ENCODE results near the gene FAM81A. TPM values are rescaled to one million over a fixed set of nuclear protein-coding genes. Genes with fewer than 3 reads are reported as not detected.

Gene FAM81A
- total RNA-seq, 5 donors from 2014 or later (not counting 1 experiment from before 2014, with no cell fraction given), result 0.37 to 0.39 TPM; not detected in 3

DNA sequence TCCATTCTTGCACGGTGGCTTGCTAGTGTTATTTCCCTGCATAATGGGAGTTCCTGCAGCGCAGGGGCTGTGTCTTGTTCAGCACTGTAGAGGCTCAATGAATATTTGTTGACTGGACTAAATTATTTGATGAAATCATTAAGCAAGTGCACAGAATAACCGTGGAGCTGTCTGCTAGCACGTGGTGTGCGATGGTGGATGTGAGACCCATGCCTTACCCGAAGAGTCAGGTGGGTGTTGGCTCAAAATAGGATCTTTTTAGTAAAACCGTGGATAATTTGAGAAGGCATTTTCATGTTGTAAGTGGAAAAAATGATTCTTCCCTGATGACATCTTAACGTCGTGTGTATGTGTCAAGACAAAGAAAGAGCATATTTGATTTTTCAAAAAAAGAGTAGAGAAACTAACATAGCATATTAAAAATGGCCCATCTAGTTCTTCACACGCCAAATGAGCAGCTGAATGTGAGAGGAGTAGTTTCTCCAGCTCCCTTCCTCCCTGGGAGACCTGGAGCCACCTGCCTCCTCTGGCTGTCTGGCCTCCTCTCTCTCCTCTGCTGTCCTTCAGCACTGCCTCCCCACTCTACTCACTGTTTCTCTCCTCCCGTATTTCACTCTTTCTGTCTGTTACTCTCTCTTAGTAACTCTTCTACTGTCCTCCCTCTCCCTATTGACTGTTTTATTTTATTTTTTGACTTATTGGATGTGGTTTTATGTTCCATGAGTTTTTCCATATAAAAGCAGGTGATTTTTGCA is 6.3 kb downstream of the FAM81A start:
- H3K27me3 Mint-ChIP-seq, result peaks cover 8 to 20% of the 10 kb centered on the region in 2 donors
- ChIA-PET POLR2A (interaction anchor here in 1 of 2 donors (0.5 kb wide), 1 partner anchor 12 kb away, joined by 10 read pairs; no protein-coding TSS in a partner anchor), CTCF (no interaction called here)
- no peak overlapping the region for H3K27ac Mint-ChIP-seq
- Histone ChIP-seq H3K4me1 (ENCODE audit: control insufficient read depth in 1 of 2, extremely low read depth in 1 of 2, insufficient read depth in 2 of 2, low read length in 2 of 2) (no peaks in the 10 kb centered on the region), H3K27ac (ENCODE audit: low read length) (no peak overlapping the region), H3K36me3 (ENCODE audit: control insufficient read depth in 2 of 2, extremely low read depth in 1 of 2, insufficient read depth in 1 of 2, low read length in 1 of 2) (no peaks in the 10 kb centered on the region), H3K4me3 (ENCODE audit: control insufficient read depth in 1 of 2, extremely low read depth in 1 of 2, low read length in 1 of 2) (no peak overlapping the region), H3K9me3 (no peaks in the 10 kb centered on the region), H3K27me3 (replicated peaks in 1 of 2; ENCODE audit: control insufficient read depth in 2 of 2, extremely low read depth in 1 of 2, insufficient read depth in 2 of 2, low read length in 1 of 2) (peaks cover 0 to 11% of the 10 kb centered on the region in 2 experiments)
- H3K9me3 Mint-ChIP-seq, result no peaks in the 10 kb centered on the region
- ATAC-seq (replicated peaks in 1 of 4), result no peak
- H3K4me1 Mint-ChIP-seq, result peaks cover 0 to 10% (median 0%) of the 10 kb centered on the region in 3 donors
- H3K36me3 Mint-ChIP-seq, result no peaks in the 10 kb centered on the region
- WGBS (ENCODE audit: insufficient coverage), result 81% methylated on average over 7 of the region's 11 CpGs
- no peak for DNase-seq
- H3K4me3 Mint-ChIP-seq, result no peak overlapping the region

DNA sequence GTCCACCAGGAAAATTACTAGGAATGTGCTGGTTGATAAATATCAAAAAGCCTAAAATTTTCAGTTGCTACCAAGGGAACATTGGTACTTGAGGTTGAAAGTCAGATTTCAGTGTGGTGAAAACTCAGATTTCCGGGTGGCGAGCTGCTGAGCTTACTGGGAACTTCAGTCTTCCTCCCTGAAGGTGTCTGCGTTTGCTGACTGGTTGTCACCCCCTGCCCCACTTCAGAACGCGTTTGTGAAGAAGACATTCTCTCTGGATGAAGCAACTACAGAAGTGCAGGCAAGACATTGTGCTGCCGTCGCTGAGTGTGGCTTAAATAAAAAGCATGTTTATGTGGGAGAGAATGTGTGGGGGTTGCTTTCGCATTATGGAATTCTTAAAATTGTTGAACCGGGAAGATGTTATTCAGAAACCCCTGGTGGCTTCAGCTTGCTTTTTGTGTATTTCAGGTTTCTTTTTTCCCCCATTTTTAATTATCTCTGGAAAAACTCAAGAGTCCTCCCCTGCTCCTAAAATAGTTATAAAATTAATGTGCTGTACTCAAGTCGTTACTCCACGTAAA is 7.1 kb downstream of the FAM81A start:
- ChIA-PET CTCF (no interaction called here), POLR2A (no interaction called here)
- no peaks in the 10 kb centered on the region for H3K4me1 ChIP-seq (ENCODE audit: control insufficient read depth in 1 of 2, extremely low read depth in 1 of 2, insufficient read depth in 2 of 2, low read length in 2 of 2)
- no peak overlapping the region for H3K27ac ChIP-seq (ENCODE audit: low read length)
- Mint-ChIP-seq H3K36me3 (no peaks in the 10 kb centered on the region), H3K4me1 (peaks cover 0 to 10% (median 0%) of the 10 kb centered on the region in 3 donors), H3K4me3 (no peak overlapping the region), H3K27me3 (peaks cover 4 to 13% of the 10 kb centered on the region in 2 donors), H3K27ac (no peak overlapping the region), H3K9me3 (no peaks in the 10 kb centered on the region)
- no peaks in the 10 kb centered on the region for H3K9me3 ChIP-seq
- WGBS (ENCODE audit: insufficient coverage), result 94% methylated on average over 5 of the region's 11 CpGs
- no peaks in the 10 kb centered on the region for H3K36me3 ChIP-seq (ENCODE audit: control insufficient read depth in 2 of 2, extremely low read depth in 1 of 2, insufficient read depth in 1 of 2, low read length in 1 of 2)
- H3K27me3 ChIP-seq (replicated peaks in 1 of 2; ENCODE audit: control insufficient read depth in 2 of 2, extremely low read depth in 1 of 2, insufficient read depth in 2 of 2, low read length in 1 of 2), result peaks cover 0 to 7% of the 10 kb centered on the region in 2 experiments
- no peak overlapping the region for H3K4me3 ChIP-seq (ENCODE audit: control insufficient read depth in 1 of 2, extremely low read depth in 1 of 2, low read length in 1 of 2)
- ATAC-seq (replicated peaks in 1 of 4) (no peak), DNase-seq (no peak)

DNA sequence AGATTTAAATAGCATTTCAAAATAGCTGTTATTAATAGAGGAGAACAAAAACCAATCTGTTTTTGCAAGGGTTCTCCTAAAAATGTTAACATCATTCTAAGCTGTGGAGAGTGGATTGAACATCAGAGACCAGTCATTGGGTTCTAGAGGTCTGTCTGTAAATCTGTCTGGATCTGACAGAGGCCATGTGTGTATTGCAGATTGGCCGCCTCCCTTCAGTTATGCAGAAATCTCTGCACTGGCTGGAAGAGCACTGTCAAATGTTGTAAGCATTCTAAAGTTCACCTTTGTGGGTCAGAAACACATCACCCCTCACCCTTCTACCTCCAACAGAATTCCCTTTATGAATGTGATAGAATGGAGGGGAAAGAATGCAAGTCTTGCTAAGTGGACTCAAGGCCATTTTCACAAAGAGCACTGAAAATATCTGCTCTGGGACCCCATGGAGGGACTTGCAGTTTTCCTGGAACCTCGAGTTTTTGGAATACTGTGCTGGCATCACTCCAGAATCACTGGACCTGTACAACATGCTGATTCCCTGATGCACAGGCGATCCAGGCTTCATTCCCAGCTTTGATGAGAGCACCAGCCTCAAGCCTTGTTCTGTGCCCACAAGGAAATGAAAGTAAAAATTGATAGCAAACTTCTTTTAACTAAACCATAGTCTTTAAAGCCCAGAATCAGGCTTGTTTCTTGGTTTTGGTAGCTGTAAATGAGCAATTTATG is 8.4 kb downstream of the FAM81A start:
- CTCF ChIA-PET, result no interaction called here
- ATAC-seq (replicated peaks in 1 of 4) (no peak), DNase-seq (no peak)
- no peaks in the 10 kb centered on the region for H3K27me3 ChIP-seq (replicated peaks in 1 of 2; ENCODE audit: control insufficient read depth in 2 of 2, extremely low read depth in 1 of 2, insufficient read depth in 2 of 2, low read length in 1 of 2)
- H3K4me3 ChIP-seq (ENCODE audit: control insufficient read depth in 1 of 2, extremely low read depth in 1 of 2, low read length in 1 of 2), result no peak overlapping the region
- peaks cover 0 to 10% (median 0%) of the 10 kb centered on the region in 3 donors for H3K4me1 Mint-ChIP-seq
- H3K36me3 Mint-ChIP-seq, result no peaks in the 10 kb centered on the region
- H3K4me3 Mint-ChIP-seq, result no peak overlapping the region
- H3K9me3 ChIP-seq, result no peaks in the 10 kb centered on the region
- 67% methylated on average over 1 of the region's 3 CpGs for WGBS (ENCODE audit: insufficient coverage)
- POLR2A ChIA-PET, result no interaction called here
- H3K27me3 Mint-ChIP-seq, result peaks cover 4 to 13% of the 10 kb centered on the region in 2 donors
- no peak overlapping the region for H3K27ac ChIP-seq (ENCODE audit: low read length)
- H3K9me3 Mint-ChIP-seq, result no peaks in the 10 kb centered on the region
- H3K27ac Mint-ChIP-seq, result no peak overlapping the region
- H3K4me1 ChIP-seq (ENCODE audit: control insufficient read depth in 1 of 2, extremely low read depth in 1 of 2, insufficient read depth in 2 of 2, low read length in 2 of 2), result no peaks in the 10 kb centered on the region
- H3K36me3 ChIP-seq (ENCODE audit: control insufficient read depth in 2 of 2, extremely low read depth in 1 of 2, insufficient read depth in 1 of 2, low read length in 1 of 2), result no peaks in the 10 kb centered on the region

DNA sequence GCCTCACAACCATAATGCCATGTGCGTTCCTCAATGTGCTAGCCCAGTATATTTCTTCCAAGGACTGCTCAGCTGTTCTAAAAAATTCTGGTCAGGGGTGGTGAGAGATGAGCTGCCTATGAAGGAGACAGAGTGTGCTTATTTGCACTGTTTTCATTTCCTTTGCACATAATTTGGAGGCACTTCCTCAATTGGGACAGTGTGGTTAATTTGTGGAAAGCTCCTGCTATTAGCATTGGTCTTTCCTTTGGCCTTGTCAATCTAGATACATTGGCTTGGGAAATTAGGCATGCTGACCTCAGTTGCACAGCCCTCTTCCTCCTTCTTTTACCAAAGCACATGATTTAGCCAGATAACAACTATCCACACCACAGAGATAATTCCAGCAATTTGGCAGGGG is 9.4 kb downstream of the FAM81A start:
- CTCF ChIA-PET, result no interaction called here
- Mint-ChIP-seq H3K27me3 (peaks cover 3 to 18% of the 10 kb centered on the region in 2 donors), H3K36me3 (no peaks in the 10 kb centered on the region)

DNA sequence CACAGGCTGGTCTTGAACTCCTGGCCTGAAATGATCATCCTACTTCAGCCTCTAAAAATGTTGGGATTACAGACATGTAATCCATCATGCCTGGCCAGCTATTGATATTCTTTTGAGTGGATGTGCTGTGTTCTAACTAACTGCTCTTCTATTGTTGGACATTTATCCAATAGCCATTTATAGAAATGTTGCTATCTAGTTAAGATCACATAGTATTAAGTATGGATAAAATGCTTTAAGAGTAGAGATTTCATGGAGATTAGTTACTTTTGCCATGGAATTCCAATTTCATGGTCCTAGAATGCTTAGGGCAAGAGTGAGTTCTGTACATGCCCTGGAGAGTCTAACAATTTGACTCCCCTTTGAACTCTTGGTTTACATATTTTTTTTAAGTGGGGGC is 10.9 kb downstream of the FAM81A start:
- no peak overlapping the region for H3K4me3 ChIP-seq (ENCODE audit: control insufficient read depth in 1 of 2, extremely low read depth in 1 of 2, low read length in 1 of 2)
- H3K4me1 Mint-ChIP-seq, result peaks cover 0 to 6% (median 0%) of the 10 kb centered on the region in 3 donors
- CTCF ChIA-PET, result no interaction called here
- H3K4me3 Mint-ChIP-seq, result no peak overlapping the region
- no peak overlapping the region for H3K27ac ChIP-seq (ENCODE audit: low read length)
- H3K27me3 ChIP-seq (replicated peaks in 1 of 2; ENCODE audit: control insufficient read depth in 2 of 2, extremely low read depth in 1 of 2, insufficient read depth in 2 of 2, low read length in 1 of 2), result no peaks in the 10 kb centered on the region
- H3K9me3 Mint-ChIP-seq, result no peaks in the 10 kb centered on the region
- H3K27me3 Mint-ChIP-seq, result peaks cover 3 to 18% of the 10 kb centered on the region in 2 donors
- POLR2A ChIA-PET, result no interaction called here
- no peak overlapping the region for H3K27ac Mint-ChIP-seq
- no peaks in the 10 kb centered on the region for H3K36me3 ChIP-seq (ENCODE audit: control insufficient read depth in 2 of 2, extremely low read depth in 1 of 2, insufficient read depth in 1 of 2, low read length in 1 of 2)
- ATAC-seq (replicated peaks in 1 of 4) (no peak), DNase-seq (no peak)
- H3K4me1 ChIP-seq (ENCODE audit: control insufficient read depth in 1 of 2, extremely low read depth in 1 of 2, insufficient read depth in 2 of 2, low read length in 2 of 2), result no peaks in the 10 kb centered on the region
- H3K36me3 Mint-ChIP-seq, result no peaks in the 10 kb centered on the region
- no peaks in the 10 kb centered on the region for H3K9me3 ChIP-seq

More for the DNA sequence above, 9.4 kb downstream of the FAM81A start:
- POLR2A ChIA-PET, result no interaction called here
- no peak overlapping the region for H3K4me3 ChIP-seq (ENCODE audit: control insufficient read depth in 1 of 2, extremely low read depth in 1 of 2, low read length in 1 of 2)
- H3K36me3 ChIP-seq (ENCODE audit: control insufficient read depth in 2 of 2, extremely low read depth in 1 of 2, insufficient read depth in 1 of 2, low read length in 1 of 2), result no peaks in the 10 kb centered on the region
- no peak for DNase-seq
- no CpG with 5 or more reads among the region's 1 CpG for WGBS (ENCODE audit: insufficient coverage)
- Mint-ChIP-seq H3K27ac (no peak overlapping the region), H3K9me3 (no peaks in the 10 kb centered on the region), H3K4me3 (no peak overlapping the region), H3K4me1 (peaks cover 0 to 6% (median 0%) of the 10 kb centered on the region in 3 donors)
- H3K27ac ChIP-seq (ENCODE audit: low read length), result no peak overlapping the region
- H3K9me3 ChIP-seq, result no peaks in the 10 kb centered on the region
- no peak for ATAC-seq (replicated peaks in 1 of 4)
- H3K27me3 ChIP-seq (replicated peaks in 1 of 2; ENCODE audit: control insufficient read depth in 2 of 2, extremely low read depth in 1 of 2, insufficient read depth in 2 of 2, low read length in 1 of 2), result no peaks in the 10 kb centered on the region
- H3K4me1 ChIP-seq (ENCODE audit: control insufficient read depth in 1 of 2, extremely low read depth in 1 of 2, insufficient read depth in 2 of 2, low read length in 2 of 2), result no peaks in the 10 kb centered on the region

DNA sequence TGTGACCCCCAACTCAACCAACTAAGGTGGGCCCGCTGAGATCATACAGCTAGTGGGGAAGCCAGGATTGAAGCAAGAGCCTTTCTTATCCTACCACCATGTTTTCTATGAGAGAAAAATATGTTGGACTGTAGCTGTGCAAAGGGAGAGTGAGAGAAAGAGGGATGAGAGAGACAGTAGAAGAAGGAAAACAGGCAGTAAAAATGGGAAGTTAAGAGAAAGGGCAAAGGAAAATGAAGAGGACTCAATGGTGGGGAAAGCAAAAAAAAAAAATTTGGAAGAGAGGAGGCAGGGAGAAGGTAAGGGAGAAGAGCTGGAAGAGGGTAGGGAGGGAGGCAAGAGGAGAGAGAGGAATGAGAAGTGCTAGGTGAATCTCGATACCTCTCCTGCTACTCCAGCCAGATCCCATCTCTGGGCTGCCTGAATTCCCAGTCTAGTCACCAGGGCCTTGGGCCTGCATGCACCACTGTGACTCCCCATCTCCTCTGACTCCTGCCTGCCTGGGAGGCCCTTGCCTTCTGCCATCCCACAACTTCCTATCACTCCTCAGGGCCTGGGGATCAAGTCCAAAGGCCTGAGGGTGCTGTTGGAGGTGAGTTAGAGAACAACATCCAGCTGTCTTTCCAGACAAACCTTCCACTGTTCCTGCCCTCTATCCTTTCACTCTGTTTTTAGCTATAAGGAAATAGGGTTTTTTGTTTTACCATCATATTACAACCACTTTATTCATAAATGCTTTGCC is 15.7 kb downstream of the FAM81A start:
- no peak overlapping the region for H3K4me3 Mint-ChIP-seq
- H3K4me3 ChIP-seq (ENCODE audit: control insufficient read depth in 1 of 2, extremely low read depth in 1 of 2, low read length in 1 of 2), result no peak overlapping the region
- no peaks in the 10 kb centered on the region for H3K27me3 ChIP-seq (replicated peaks in 1 of 2; ENCODE audit: control insufficient read depth in 2 of 2, extremely low read depth in 1 of 2, insufficient read depth in 2 of 2, low read length in 1 of 2)
- H3K27ac Mint-ChIP-seq, result no peak overlapping the region
- ChIA-PET POLR2A (interaction anchor here in 1 of 2 donors (0.7 kb wide), 1 partner anchor 18 kb away, joined by 3 read pairs; no protein-coding TSS in a partner anchor), CTCF (no interaction called here)
- H3K27ac ChIP-seq (ENCODE audit: low read length), result no peak overlapping the region
- H3K36me3 Mint-ChIP-seq, result no peaks in the 10 kb centered on the region
- no peaks in the 10 kb centered on the region for H3K36me3 ChIP-seq (ENCODE audit: control insufficient read depth in 2 of 2, extremely low read depth in 1 of 2, insufficient read depth in 1 of 2, low read length in 1 of 2)
- no peaks in the 10 kb centered on the region for H3K4me1 ChIP-seq (ENCODE audit: control insufficient read depth in 1 of 2, extremely low read depth in 1 of 2, insufficient read depth in 2 of 2, low read length in 2 of 2)
- no peaks in the 10 kb centered on the region for H3K9me3 Mint-ChIP-seq
- WGBS (ENCODE audit: insufficient coverage), result no CpG with 5 or more reads among the region's 2 CpGs
- no peaks in the 10 kb centered on the region for H3K9me3 ChIP-seq
- H3K27me3 Mint-ChIP-seq, result peaks cover 0 to 8% of the 10 kb centered on the region in 2 donors
- ATAC-seq (replicated peaks in 1 of 4) (no peak), DNase-seq (no peak)
- H3K4me1 Mint-ChIP-seq, result no peaks in the 10 kb centered on the region

Data from T-cell (primary cell).